Neural cell (in vitro differentiated cells): ENCODE data around the gene CFAP44.

ENCODE experiments used
- EP300 ChIP-seq: fragments of 450-650 bp; conservative IDR thresholded peaks from 2 replicates; pipeline ENCODE4 v1.6.1; 2014; ENCODE audit warnings: antibody characterized with exemption, mild to moderate bottlenecking, moderate library complexity; ENCODE audit not compliant: poor library complexity, severe bottlenecking
- MXI1 ChIP-seq: fragments of 450-650 bp; conservative IDR thresholded peaks from 2 replicates; pipeline ENCODE4 v1.6.1; 2014; ENCODE audit warnings: antibody characterized with exemption, mild to moderate bottlenecking; ENCODE audit not compliant: poor library complexity, severe bottlenecking
- TAF1 ChIP-seq: IDR thresholded peaks from 2 replicates; pipeline ENCODE4 v1.6.1; 2012; ENCODE audit warnings: low read depth
- TF ChIP-seq, protein P1 (sequence below): fragments of 450-650 bp; IDR thresholded peaks from 2 replicates; pipeline ENCODE4 v1.5.1; 2014; ENCODE audit warnings: antibody characterized with exemption, mild to moderate bottlenecking, moderate library complexity; ENCODE audit not compliant: poor library complexity, severe bottlenecking

DNA sequence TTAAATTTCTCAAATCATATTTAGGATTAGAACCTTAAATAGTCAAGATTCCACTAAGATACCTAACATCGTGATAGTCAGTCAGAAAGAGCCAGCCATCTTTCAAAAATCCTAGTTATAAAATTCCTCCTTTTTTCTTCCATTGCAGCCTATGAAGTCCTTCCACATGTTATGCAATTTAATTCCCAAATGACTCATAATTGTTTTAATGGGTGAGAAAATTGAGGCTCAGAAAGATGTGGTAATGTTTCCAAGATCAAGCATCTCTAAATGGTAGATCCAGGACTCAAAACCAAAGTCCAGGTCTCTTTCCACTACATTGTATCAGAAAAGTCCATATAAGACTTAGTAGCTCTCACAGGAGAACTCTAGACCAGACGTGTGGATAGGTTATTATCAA lies 9.5 kb downstream of the CFAP44 start:
- TF ChIP-seq, protein P1, sequence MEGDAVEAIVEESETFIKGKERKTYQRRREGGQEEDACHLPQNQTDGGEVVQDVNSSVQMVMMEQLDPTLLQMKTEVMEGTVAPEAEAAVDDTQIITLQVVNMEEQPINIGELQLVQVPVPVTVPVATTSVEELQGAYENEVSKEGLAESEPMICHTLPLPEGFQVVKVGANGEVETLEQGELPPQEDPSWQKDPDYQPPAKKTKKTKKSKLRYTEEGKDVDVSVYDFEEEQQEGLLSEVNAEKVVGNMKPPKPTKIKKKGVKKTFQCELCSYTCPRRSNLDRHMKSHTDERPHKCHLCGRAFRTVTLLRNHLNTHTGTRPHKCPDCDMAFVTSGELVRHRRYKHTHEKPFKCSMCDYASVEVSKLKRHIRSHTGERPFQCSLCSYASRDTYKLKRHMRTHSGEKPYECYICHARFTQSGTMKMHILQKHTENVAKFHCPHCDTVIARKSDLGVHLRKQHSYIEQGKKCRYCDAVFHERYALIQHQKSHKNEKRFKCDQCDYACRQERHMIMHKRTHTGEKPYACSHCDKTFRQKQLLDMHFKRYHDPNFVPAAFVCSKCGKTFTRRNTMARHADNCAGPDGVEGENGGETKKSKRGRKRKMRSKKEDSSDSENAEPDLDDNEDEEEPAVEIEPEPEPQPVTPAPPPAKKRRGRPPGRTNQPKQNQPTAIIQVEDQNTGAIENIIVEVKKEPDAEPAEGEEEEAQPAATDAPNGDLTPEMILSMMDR = no peak
- TF ChIP-seq EP300 = no peak
- no peak for TF ChIP-seq TAF1
- no peak for TF ChIP-seq MXI1
